Endodermal cell (in vitro differentiated cells): ENCODE data around the gene YIPF7. TPM values are rescaled to one million over a fixed set of nuclear protein-coding genes. Genes with fewer than 3 reads are reported as not detected.

Experiments
- DNase-seq: peaks from one replicate; pipeline ENCODE4 v3.0.0-alpha.2; 2017
- H3K27ac ChIP-seq: 2 replicates; pipeline ENCODE4 v1.5.1; 2013; ENCODE audit warnings: mild to moderate bottlenecking, low read depth, low read length, moderate library complexity
- H3K27me3 ChIP-seq: 2 replicates; pipeline ENCODE4 v1.6.1; 2013; ENCODE audit warnings: mild to moderate bottlenecking, low read length, moderate library complexity; ENCODE audit not compliant: insufficient read depth, control insufficient read depth, poor library complexity, severe bottlenecking
- H3K36me3 ChIP-seq: 2 replicates; pipeline ENCODE4 v1.7.0; 2013; ENCODE audit warnings: mild to moderate bottlenecking, low read length, moderate library complexity; ENCODE audit not compliant: control insufficient read depth, insufficient read depth
- H3K4me1 ChIP-seq: one replicate; pipeline ENCODE4 v1.7.0; 2013; ENCODE audit warnings: low read length; ENCODE audit not compliant: control insufficient read depth, insufficient read depth
- H3K4me3 ChIP-seq: 2 replicates; pipeline ENCODE4 v1.5.1; 2013; ENCODE audit warnings: mild to moderate bottlenecking, low read length, moderate library complexity
- H3K9ac ChIP-seq: 2 replicates; pipeline ENCODE4 v1.6.1; 2013; ENCODE audit warnings: mild to moderate bottlenecking, low read length, moderate library complexity; ENCODE audit not compliant: poor library complexity, severe bottlenecking; ENCODE audit errors: extremely low read depth
- H3K9me3 ChIP-seq: 2 replicates; pipeline ENCODE4 v1.6.1; 2013; ENCODE audit warnings: mild to moderate bottlenecking, low read length, moderate library complexity; ENCODE audit not compliant: control insufficient read depth
- H3K27ac Mint-ChIP-seq: 2 replicates; pipeline ENCODE4 v1.8.0; 2020; ENCODE audit warnings: mixed read lengths
- H3K27me3 Mint-ChIP-seq: 2 replicates; pipeline ENCODE4 v1.8.0; 2021; ENCODE audit warnings: mild to moderate bottlenecking, mixed read lengths; ENCODE audit not compliant: insufficient read depth
- H3K36me3 Mint-ChIP-seq: 2 replicates; pipeline ENCODE4 v1.8.0; 2020; ENCODE audit warnings: low read depth, mixed read lengths
- H3K4me1 Mint-ChIP-seq: 2 replicates; pipeline ENCODE4 v1.8.0; 2020; ENCODE audit warnings: mixed read lengths
- H3K4me3 Mint-ChIP-seq: 2 replicates; pipeline ENCODE4 v1.8.0; 2020; ENCODE audit warnings: mild to moderate bottlenecking, moderate library complexity, mixed read lengths
- H3K9me3 Mint-ChIP-seq: 2 replicates; pipeline ENCODE4 v1.8.0; 2020; ENCODE audit warnings: mild to moderate bottlenecking, mixed read lengths
- CTCF ChIP-seq: fragments of 200-600 bp; sonication (generic); conservative IDR thresholded peaks from 2 replicates; pipeline ENCODE4 v1.5.0; 2021; ENCODE audit warnings: antibody characterized with exemption, mild to moderate bottlenecking
- WGBS, 2 experiments: methylation state at CpG; one replicate each; pipeline versions ENCODE4 v1.1.5 to v1.1.7; 2013; ENCODE audit warnings: missing lambda C conversion rate in 2 of 2, mixed read lengths in 1 of 2; ENCODE audit not compliant: insufficient coverage in 1 of 2, insufficient read length in 1 of 2; 5-methylcytosine and 5-hydroxymethylcytosine counted together
- total RNA-seq, 2 donors: library from RNA; stranded (reverse); fragmentation: NEBNext Ultra II Directional in 1 of 2; extraction: Animal tissue kit (Norgen Biotek cat#: 25700) in 1 of 2; gene quantifications; 2 replicates in 1 of 2; 3 replicates in 1 of 2; pipeline ENCODE4 v1.2.1, GENCODE V29; 2021

YIPF7 gene
- total RNA-seq, 2 donors from 2014 or later: not detected

- WGBS, 2 experiments: 74 to 76% methylated on average over 4 of the region's 4 CpGs
- no peaks in the 10 kb centered on the region for H3K4me1 ChIP-seq
- Mint-ChIP-seq H3K9me3 (no peaks in the 10 kb centered on the region), H3K27me3 (peaks cover 38% of the 10 kb centered on the region), H3K36me3 (no peaks in the 10 kb centered on the region), H3K27ac (no peak overlapping the region), H3K4me1 (no peaks in the 10 kb centered on the region), H3K4me3 (no peak overlapping the region)
- H3K27me3 ChIP-seq: peaks cover 52% of the 10 kb centered on the region
- H3K36me3 ChIP-seq: no peaks in the 10 kb centered on the region
- H3K4me3 ChIP-seq: no peak overlapping the region
- no peak overlapping the region for H3K9ac ChIP-seq
- no peak for DNase-seq
- H3K9me3 ChIP-seq: no peaks in the 10 kb centered on the region
- TF ChIP-seq CTCF: no peak
- no peak overlapping the region for H3K27ac ChIP-seq
These were observed 19.2 kb upstream of the YIPF7 start for GRCh38 chr4:44670506-44671199.

GRCh38 chr4:44668526-44668925 lies 17.1 kb upstream of the YIPF7 start:
- peaks cover 52% of the 10 kb centered on the region for H3K27me3 ChIP-seq
- H3K4me3 ChIP-seq: no peak overlapping the region
- Mint-ChIP-seq H3K27me3 (peaks cover 34% of the 10 kb centered on the region), H3K4me3 (no peak overlapping the region), H3K36me3 (no peaks in the 10 kb centered on the region), H3K4me1 (no peaks in the 10 kb centered on the region), H3K9me3 (no peaks in the 10 kb centered on the region), H3K27ac (no peak overlapping the region)
- no peak for TF ChIP-seq CTCF
- no peaks in the 10 kb centered on the region for H3K36me3 ChIP-seq
- no peaks in the 10 kb centered on the region for H3K9me3 ChIP-seq
- H3K4me1 ChIP-seq: no peaks in the 10 kb centered on the region
- H3K27ac ChIP-seq: no peak overlapping the region
- WGBS, 2 experiments: 0 to 43% methylated on average over 1 to 2 of the region's 2 CpGs
- H3K9ac ChIP-seq: no peak overlapping the region
- no peak for DNase-seq

GRCh38 chr4:44663539-44664263 lies 12.3 kb upstream of the YIPF7 start:
- Histone ChIP-seq H3K9me3 (no peaks in the 10 kb centered on the region), H3K27me3 (peaks cover 13% of the 10 kb centered on the region), H3K36me3 (no peaks in the 10 kb centered on the region), H3K9ac (no peak overlapping the region), H3K27ac (no peak overlapping the region), H3K4me3 (no peak overlapping the region), H3K4me1 (no peaks in the 10 kb centered on the region)
- no peaks in the 10 kb centered on the region for H3K36me3 Mint-ChIP-seq
- H3K27ac Mint-ChIP-seq: peak overlapping the region; percentile 22
- WGBS, 2 experiments: 93 to 94% methylated on average over 11 to 20 of the region's 20 CpGs
- peaks cover 2% of the 10 kb centered on the region for H3K27me3 Mint-ChIP-seq
- no peak for DNase-seq
- H3K9me3 Mint-ChIP-seq: no peaks in the 10 kb centered on the region
- H3K4me3 Mint-ChIP-seq: no peak overlapping the region
- peaks cover 11% of the 10 kb centered on the region for H3K4me1 Mint-ChIP-seq
- no peak for TF ChIP-seq CTCF
